CD4-positive, alpha-beta T cell treated with Interleukin-21 for 1 hour (primary cell): ENCODE data around the gene PGLYRP3.
A peak's percentile ranks its signal among the peaks of the same experiment; 100 is the strongest.

Experiments
- DNase-seq: peaks from one replicate; pipeline ENCODE4 v3.0.0-alpha.2; 2020

Gene PGLYRP3

GRCh38 chr1:153310526-153310925, 2.2 kb downstream of the PGLYRP3 start:
- no peak for DNase-seq

GRCh38 chr1:153309441-153309840, 3.3 kb downstream of the PGLYRP3 start:
- DNase-seq, result no peak

- no peak for DNase-seq
Observed at GRCh38 chr1:153308540-153308939, 4.2 kb downstream of the PGLYRP3 start.

DNA sequence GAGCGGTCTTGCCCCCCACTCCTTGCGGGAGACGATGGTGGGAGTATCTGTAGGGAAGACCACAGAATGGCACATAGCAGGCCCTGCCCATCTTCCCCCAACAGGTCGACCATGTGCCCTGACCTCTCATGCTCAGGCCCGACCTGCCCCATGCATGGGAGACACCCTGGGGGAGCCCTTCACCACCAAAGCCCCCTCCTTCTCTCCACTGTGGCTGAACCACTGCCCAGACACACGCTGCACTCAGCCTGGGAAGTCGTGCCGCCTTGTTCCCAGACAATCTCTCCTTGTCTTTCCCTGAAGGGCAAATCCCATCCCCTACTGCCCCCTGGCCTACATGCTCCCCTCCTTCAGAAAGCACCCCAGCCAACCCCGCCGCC, 5.5 kb downstream of the PGLYRP3 start:
- DNase-seq, result no peak

DNA sequence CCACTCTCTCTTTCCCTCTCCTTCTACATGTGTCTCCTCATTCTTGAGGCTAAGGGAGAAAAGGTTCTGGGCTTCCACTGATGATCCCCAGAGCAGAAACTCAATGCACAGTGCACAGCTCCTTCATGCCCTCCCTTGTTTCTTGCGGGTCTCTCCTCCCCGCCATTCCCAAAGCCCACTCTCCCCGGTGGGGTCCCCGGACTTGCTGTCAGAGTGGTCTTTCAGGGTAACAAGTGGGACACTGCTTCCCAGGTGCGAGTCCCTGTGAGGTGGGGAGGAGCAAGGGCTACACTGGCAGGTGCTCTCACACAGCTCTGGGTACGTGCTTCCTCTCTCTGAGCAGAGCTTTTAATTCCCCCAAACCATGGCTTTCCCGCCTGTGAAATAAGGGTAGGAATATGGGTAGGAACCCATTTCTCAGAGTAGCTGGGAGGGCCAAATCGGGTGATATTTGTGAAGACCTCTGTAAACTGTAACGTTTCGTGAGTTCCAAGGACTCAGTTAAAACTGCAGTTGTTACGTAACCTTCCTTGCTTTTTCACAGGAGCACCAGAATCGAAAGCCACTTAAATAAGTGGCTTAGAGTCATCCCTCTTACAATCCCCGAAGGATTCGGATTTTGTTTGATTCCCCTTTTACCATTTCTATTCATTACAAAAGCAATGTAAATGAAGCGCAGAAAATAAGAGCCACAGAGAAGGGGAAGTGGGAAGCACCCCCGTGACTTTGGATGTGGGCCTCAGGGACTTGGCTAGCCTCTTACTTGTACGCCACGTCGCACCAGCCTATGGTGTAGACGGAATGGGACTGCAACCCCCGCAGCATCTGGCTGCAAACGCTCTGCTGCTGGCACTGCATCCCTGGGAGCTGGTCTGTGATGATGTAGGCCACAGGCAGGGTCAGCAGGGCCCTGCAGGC, 6.2 kb downstream of the PGLYRP3 start:
- no peak for DNase-seq

GRCh38 chr1:153305682-153306081, 7.1 kb downstream of the PGLYRP3 start:
- no peak for DNase-seq

- no peak for DNase-seq
Observed at GRCh38 chr1:153302308-153302707, 10.4 kb downstream of the PGLYRP3 start.

DNA sequence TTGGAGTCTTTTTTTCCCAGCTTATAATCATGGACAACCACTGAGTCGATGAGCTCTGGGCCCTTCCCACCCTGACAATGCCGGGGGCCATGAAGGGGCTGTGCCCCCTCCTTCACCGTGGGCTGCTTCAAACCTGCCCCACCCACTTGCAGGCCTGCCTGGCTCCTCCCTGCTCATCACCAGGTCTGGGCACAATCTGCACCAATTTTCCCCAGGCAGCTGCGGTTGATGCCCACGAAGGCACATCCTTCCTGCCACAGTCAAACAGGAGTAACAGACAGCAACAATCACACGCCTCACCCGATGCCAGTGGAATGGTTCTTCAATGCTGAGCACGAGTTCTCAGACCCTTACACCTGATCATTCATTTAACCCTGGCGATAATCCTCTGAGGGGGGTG, 18.9 kb downstream of the PGLYRP3 start:
- peak; percentile 12 for DNase-seq

- no peak for DNase-seq
Observed at GRCh38 chr1:153293480-153293775, 19.3 kb downstream of the PGLYRP3 start.

DNA sequence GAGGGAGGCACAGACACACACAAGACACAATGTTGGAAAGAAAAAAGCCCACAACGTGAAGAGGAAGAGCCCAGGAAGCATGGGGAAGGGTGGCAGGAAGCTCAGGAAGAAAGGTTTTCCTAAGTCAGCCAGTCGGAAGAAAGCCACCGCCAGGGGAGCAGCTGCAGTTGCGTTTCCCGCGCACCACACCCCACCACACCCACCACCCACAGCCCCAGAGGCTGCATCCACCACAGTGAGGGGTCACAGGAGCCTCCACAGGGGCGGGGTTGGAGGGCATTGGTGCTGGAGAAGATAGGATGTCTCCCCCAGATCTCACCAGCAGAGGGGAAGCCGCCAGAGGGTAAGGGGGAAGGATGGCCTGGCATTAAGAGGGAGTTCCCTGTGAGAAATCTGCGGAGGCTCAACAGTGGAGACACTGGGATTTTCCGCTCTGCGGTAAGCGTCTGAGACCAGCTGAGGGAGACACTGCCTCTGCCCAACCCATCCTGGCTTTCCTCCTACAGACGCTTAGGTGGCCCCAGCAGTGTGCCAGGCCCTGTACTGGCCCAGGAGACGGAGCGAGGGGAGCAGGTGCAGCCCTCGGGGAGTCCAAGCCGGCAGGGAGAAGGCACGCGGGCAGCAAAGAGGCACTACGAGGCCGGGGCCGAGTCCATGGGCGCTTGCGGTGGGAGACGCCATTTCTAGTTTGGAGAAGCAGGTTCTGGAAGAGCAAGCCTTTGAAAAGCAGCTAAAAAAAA, 19.8 kb downstream of the PGLYRP3 start:
- DNase-seq, result no peak

DNA sequence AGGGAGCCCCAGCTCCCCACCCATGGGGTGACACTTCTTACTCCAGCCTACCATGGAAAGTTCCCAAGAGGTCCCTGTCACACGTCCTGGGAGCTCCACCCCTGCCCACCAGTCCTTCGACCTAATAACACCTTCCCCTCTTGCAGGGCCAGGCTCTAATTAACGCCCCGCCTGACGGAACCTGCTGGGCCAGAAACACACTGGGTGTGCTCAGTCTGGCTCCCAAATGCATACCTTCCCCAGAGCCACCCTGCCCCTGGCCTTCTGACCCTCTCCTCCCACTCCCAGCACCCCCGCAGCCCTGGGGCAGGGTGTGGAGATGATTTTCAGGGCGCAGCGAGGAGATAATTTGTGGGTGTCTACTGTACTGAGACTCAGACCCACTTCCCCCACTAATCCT, 20.6 kb downstream of the PGLYRP3 start:
- no peak for DNase-seq

GRCh38 chr1:153291514-153291913, 21.2 kb downstream of the PGLYRP3 start:
- no peak for DNase-seq

DNA sequence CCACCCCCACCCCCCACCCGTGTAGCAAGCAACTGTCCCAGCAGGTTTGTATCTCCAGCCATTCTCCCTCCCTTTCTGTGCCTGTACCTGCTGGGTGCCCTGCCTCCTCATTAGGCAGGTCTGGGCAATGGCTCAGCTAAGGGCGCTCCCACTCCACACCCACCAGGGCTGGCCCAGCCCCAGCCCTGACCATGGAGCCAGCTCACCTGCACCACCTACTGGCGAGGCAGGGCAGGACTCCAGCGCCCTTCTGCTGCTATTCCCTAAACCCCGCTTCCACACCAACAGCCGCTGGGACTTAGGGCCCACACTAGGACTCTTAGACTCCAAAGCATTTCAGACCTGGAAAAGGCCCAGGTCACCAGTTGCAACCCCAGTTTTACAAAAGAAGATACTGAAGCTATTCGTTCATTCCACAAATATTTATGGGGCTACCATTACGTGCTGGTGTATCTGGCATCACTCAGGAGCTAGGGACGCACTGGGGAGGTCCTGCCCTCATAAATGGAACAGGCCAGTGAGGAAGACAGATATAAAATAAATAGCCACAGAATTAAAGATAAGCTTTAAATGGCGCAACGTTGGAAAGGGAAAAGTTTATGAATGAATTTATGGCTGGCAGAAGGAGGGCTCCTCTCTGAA, 24.0 kb downstream of the PGLYRP3 start:
- no peak for DNase-seq

DNA sequence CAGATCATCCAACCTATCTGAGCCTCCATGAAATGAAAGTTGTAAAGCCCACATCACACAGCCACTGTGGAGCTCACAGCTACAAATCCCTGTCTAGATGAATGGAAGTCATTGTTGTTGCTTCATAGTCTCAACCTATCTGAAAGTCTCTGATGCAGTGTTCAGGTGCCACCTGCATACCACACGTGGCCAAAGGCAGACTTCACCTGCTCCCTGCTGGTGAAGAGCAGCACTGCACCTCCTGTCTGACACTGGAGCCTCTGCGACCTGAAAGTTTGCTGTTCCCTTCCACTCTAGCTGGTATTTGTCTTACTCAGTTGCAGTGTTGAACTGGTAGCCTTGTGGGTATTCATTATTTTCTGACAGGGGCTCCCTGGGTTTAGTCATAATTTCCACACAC, 34.9 kb downstream of the PGLYRP3 start:
- DNase-seq, result peak; percentile 48

- DNase-seq, result no peak
Observed at GRCh38 chr1:153272186-153272585, 40.6 kb downstream of the PGLYRP3 start.

GRCh38 chr1:153271711-153272110, 41.0 kb downstream of the PGLYRP3 start:
- no peak for DNase-seq

DNA sequence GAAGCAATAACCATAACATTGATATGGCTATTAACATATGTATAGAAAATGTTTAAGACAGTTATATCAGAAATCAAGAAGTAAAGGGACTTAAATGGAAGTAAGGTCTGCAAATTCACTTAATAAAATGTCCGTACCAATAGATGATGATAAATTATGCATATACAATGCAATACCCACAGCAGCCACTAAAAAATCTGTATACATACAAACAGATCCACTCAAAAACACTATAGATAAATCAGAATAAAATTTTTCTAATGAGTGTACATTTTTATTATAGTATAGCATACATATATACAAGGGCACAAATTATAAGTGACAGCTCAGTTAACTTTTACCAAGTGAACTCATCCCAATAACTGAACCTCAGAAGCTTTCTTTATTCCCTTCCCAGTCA, 47.3 kb downstream of the PGLYRP3 start:
- DNase-seq, result no peak

- no peak for DNase-seq
Observed at GRCh38 chr1:153262462-153263157, 50.1 kb downstream of the PGLYRP3 start.

DNA sequence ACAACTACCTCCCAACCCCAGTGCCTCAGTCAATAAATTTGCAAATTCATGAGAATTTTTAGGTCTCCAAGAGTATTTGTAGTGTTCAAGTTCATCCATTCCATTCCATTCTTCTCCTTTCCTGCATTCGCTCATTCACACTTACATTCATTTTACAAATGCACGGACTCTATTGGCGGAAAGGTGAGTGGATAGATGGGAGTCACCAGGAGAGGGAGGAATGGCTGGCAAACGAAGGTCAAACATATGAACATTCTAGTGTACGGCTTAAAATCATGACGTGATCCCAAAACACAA, 50.7 kb downstream of the PGLYRP3 start:
- DNase-seq, result no peak

DNA sequence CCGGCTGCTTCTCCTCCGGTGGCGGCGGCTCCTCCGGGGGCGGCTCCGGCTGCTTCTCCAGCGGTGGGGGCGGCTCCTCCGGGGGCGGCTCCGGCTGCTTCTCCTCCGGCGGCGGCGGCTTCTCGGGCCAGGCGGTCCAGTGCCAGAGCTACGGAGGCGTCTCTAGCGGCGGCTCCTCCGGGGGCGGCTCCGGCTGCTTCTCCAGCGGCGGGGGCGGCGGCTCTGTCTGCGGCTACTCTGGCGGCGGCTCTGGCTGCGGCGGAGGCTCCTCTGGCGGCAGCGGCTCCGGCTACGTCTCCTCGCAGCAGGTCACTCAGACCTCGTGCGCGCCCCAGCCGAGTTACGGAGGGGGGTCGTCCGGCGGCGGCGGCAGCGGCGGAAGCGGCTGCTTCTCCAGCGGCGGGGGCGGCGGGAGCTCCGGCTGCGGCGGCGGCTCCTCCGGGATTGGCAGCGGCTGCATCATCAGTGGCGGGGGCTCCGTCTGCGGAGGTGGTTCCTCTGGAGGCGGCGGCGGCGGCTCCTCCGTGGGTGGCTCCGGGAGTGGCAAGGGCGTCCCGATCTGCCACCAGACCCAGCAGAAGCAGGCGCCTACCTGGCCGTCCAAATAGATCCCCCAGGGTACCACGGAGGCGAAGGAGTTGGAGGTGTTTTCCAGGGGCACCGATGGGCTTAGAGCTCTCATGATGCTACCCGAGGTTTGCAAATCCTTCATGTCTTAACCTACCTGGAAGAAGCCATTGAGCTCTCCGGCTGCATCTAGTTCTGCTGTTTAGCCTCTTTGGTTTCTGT, 51.3 kb downstream of the PGLYRP3 start:
- peak; percentile 16 for DNase-seq

DNA sequence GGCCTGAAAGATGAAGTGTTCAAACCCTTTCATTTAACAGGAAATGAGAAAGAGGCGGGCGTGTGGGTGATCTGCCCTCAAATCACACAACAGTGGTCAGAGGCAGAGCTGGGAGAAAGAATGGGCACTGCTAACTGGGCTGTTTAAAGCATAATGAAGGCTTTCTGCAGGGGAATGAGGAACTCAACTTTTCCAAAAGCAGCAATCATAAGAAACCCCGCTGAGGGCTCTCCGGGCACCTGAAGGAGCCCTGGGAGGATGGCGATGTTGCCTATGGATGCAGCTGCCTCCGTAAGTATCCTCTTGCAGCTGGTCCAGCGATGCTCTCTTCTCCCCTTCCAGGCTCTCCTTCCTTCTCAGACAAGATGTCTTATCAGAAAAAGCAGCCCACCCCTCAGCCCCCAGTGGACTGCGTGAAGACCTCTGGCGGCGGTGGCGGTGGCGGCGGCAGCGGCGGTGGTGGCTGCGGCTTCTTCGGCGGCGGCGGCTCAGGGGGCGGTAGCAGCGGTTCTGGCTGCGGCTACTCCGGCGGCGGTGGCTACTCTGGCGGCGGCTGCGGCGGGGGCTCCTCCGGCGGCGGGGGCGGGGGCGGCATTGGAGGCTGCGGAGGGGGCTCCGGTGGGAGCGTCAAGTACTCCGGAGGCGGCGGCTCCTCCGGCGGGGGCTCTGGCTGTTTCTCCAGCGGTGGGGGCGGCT, 52.0 kb downstream of the PGLYRP3 start:
- peak; percentile 22 for DNase-seq

GRCh38 chr1:153259387-153259786, 53.4 kb downstream of the PGLYRP3 start, which contains the start of gene LORICRIN:
Gene LORICRIN, plus strand, starts transcription at chr1:153259687. Its CDS starts 1,263 bp downstream, at chr1:153260950.
- no peak for DNase-seq
